HEK293 (cell line): Measurements from ENCODE around the gene WFS1.

Experiments
- CTCF ChIA-PET: fragments of 350-600 bp; formaldehyde crosslinking; extraction: SDS; loops from one replicate; lab custom pipeline; 2021; ENCODE audit warnings: antibody characterized with exemption; lab: Yijun Ruan, JAX
- POLR2A ChIA-PET: fragments of 300-600 bp; formaldehyde crosslinking; extraction: SDS; loops from one replicate; lab custom pipeline; 2020; ENCODE audit warnings: antibody characterized with exemption, inconsistent platforms; lab: Yijun Ruan, JAX
- H3K27ac ChIP-seq: fragments of 200-500 bp; sonication (Bioruptor generic); 2 replicates; pipeline ENCODE4 v1.5.1; 2014; ENCODE audit warnings: low read depth, low read length, control low read depth, inconsistent platforms; ENCODE audit errors: extremely low read depth
- H3K36me3 ChIP-seq, 2 experiments: fragments of 200-500 bp in 1 of 2; sonication (Bioruptor generic) in 1 of 2; 1 replicate in 1 of 2; 2 replicates in 1 of 2; pipeline ENCODE4 v1.5.1; 2014 to 2017; ENCODE audit warnings: inconsistent platforms in 2 of 2, low read length in 2 of 2; ENCODE audit not compliant: control insufficient read depth in 2 of 2, insufficient read depth in 1 of 2
- H3K4me1 ChIP-seq: fragments of 200-500 bp; sonication (Bioruptor generic); 2 replicates; pipeline ENCODE4 v1.5.1; 2014; ENCODE audit warnings: mild to moderate bottlenecking, low read length, inconsistent platforms; ENCODE audit not compliant: control insufficient read depth, insufficient read depth
- H3K4me3 ChIP-seq: 2 replicates; pipeline ENCODE4 v1.5.1; 2011; ENCODE audit warnings: low read depth, mild to moderate bottlenecking, control low read depth, low read length, moderate library complexity
- H3K9me3 ChIP-seq: fragments of 200-500 bp; sonication (Bioruptor generic); 2 replicates; pipeline ENCODE4 v1.5.1; 2014; ENCODE audit warnings: low read depth, low read length, inconsistent platforms; ENCODE audit not compliant: control insufficient read depth, insufficient read depth
- BCL11A ChIP-seq: fragments of 450-650 bp; formaldehyde crosslinking; IDR thresholded peaks from 2 replicates; pipeline ENCODE4 v1.5.1; 2016; ENCODE audit warnings: low read depth, missing biosample characterization, missing genetic modification characterization
- OVOL3 ChIP-seq: fragments of 450-650 bp; formaldehyde crosslinking; IDR thresholded peaks from 2 replicates; pipeline ENCODE4 v1.5.1; 2016; ENCODE audit warnings: missing biosample characterization, missing genetic modification characterization
- SALL2 ChIP-seq: fragments of 450-650 bp; formaldehyde crosslinking; IDR thresholded peaks from 2 replicates; pipeline ENCODE4 v1.5.0; 2017; ENCODE audit warnings: missing biosample characterization, mild to moderate bottlenecking, missing genetic modification characterization, borderline replicate concordance
- SP7 ChIP-seq: fragments of 450-650 bp; formaldehyde crosslinking; IDR thresholded peaks from 2 replicates; pipeline ENCODE4 v1.5.1; 2016; ENCODE audit warnings: missing biosample characterization, missing genetic modification characterization
- ZFP41 ChIP-seq: fragments of 450-650 bp; formaldehyde crosslinking; IDR thresholded peaks from 2 replicates; pipeline ENCODE4 v1.5.1; 2016; ENCODE audit warnings: missing biosample characterization, missing genetic modification characterization, borderline replicate concordance
- ZNF132 ChIP-seq: fragments of 450-650 bp; formaldehyde crosslinking; IDR thresholded peaks from 2 replicates; pipeline ENCODE4 v1.5.1; 2017; ENCODE audit warnings: missing biosample characterization, missing genetic modification characterization, borderline replicate concordance
- ZNF157 ChIP-seq: fragments of 450-650 bp; formaldehyde crosslinking; IDR thresholded peaks from 2 replicates; pipeline ENCODE4 v1.5.1; 2016; ENCODE audit warnings: missing biosample characterization, missing genetic modification characterization
- ZNF19 ChIP-seq: fragments of 450-650 bp; formaldehyde crosslinking; IDR thresholded peaks from 2 replicates; pipeline ENCODE4; 2016; ENCODE audit warnings: missing biosample characterization, missing genetic modification characterization, low read depth
- ZNF423 ChIP-seq: fragments of 450-650 bp; formaldehyde crosslinking; IDR thresholded peaks from 2 replicates; pipeline ENCODE4 v1.5.1; 2016; ENCODE audit warnings: missing biosample characterization, missing genetic modification characterization
- ZNF510 ChIP-seq: fragments of 450-650 bp; formaldehyde crosslinking; IDR thresholded peaks from 2 replicates; pipeline ENCODE4 v1.5.1; 2018; ENCODE audit warnings: mild to moderate bottlenecking, missing genetic modification characterization, missing biosample characterization; ENCODE audit not compliant: insufficient replicate concordance
- ZNF560 ChIP-seq: fragments of 450-650 bp; formaldehyde crosslinking; IDR thresholded peaks from 2 replicates; pipeline ENCODE4 v1.5.1; 2017; ENCODE audit warnings: missing biosample characterization, missing genetic modification characterization, borderline replicate concordance
- ZNF621 ChIP-seq: fragments of 450-650 bp; formaldehyde crosslinking; IDR thresholded peaks from 2 replicates; pipeline ENCODE4 v1.5.1; 2017; ENCODE audit warnings: missing biosample characterization, missing genetic modification characterization
- ZNF664 ChIP-seq: fragments of 450-650 bp; formaldehyde crosslinking; IDR thresholded peaks from 2 replicates; pipeline ENCODE4 v1.5.1; 2016; ENCODE audit warnings: missing biosample characterization, missing genetic modification characterization
- ZNF701 ChIP-seq: fragments of 450-650 bp; formaldehyde crosslinking; IDR thresholded peaks from 2 replicates; pipeline ENCODE4 v1.5.1; 2016; ENCODE audit warnings: missing biosample characterization, missing genetic modification characterization
- ZNF76 ChIP-seq: fragments of 450-650 bp; formaldehyde crosslinking; IDR thresholded peaks from 2 replicates; pipeline ENCODE4; 2016; ENCODE audit warnings: low read depth, missing biosample characterization, missing genetic modification characterization, borderline replicate concordance
- TF ChIP-seq, protein P1 (sequence below): fragments of 450-650 bp; formaldehyde crosslinking; IDR thresholded peaks from 2 replicates; pipeline ENCODE4 v1.5.1; 2016; ENCODE audit warnings: missing biosample characterization, missing genetic modification characterization
- TF ChIP-seq, protein P2 (sequence below): fragments of 450-650 bp; formaldehyde crosslinking; IDR thresholded peaks from 2 replicates; pipeline ENCODE4 v1.5.1; 2016; ENCODE audit warnings: missing biosample characterization, missing genetic modification characterization
- TF ChIP-seq, protein P3 (sequence below): IDR thresholded peaks from 2 replicates; pipeline ENCODE4 v1.6.1; 2011; ENCODE audit warnings: mild to moderate bottlenecking, low read depth, low read length, borderline replicate concordance
- TF ChIP-seq, protein P4 (sequence below): fragments of 450-650 bp; formaldehyde crosslinking; IDR thresholded peaks from 2 replicates; pipeline ENCODE4 v1.5.1; 2016; ENCODE audit warnings: missing biosample characterization, missing genetic modification characterization
- TF ChIP-seq, protein P5 (sequence below): fragments of 450-650 bp; formaldehyde crosslinking; IDR thresholded peaks from 2 replicates; pipeline ENCODE4 v1.5.1; 2016; ENCODE audit warnings: missing biosample characterization, missing genetic modification characterization

Gene WFS1

DNA sequence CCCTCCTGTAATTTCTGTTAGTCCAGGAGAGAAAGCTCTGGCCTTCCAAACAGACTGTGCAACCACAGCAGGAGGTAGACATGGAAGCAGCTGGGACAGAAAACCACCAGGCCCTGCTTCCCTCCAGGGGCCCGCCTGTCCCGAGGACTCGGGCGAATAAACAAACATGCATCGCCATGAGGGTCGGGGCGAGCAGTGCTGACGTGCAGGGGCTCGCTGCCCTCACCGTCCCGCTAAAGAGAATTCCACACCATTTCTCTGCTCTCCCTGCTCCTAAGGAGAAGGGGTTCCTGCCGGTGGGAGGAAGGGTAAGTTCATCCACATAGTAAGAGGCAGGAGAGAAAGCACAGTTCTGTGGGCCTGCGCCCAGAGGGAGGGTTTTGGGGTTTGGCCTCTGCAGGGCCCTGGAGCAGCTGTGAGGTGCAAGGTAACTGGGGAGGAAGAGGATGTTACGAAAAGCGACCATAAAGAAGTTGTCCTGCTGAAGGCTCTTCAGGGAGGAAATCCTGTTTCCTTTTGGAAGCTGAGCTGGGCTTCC is 54.9 kb downstream of the WFS1 start:
- H3K36me3 ChIP-seq: peaks cover 0 to 37% of the 10 kb centered on the region in 2 experiments; a peak in 1 of 3 replicates
- H3K27ac ChIP-seq: no peak overlapping the region
- no peak overlapping the region for H3K4me3 ChIP-seq
- TF ChIP-seq ZNF19 (tag by site-specific recombination) (no peak), ZNF157 (tag by site-specific recombination) (no peak), ZNF701 (tag by site-specific recombination) (no peak), OVOL3 (no peak), ZNF132 (tag by site-specific recombination) (no peak), ZNF423 (tag by site-specific recombination) (no peak), ZNF560 (tag by site-specific recombination) (no peak), ZNF510 (tag by site-specific recombination) (no peak), ZNF664 (no peak), ZFP41 (tag by site-specific recombination) (no peak), SP7 (no peak), ZNF76 (tag by site-specific recombination) (no peak), ZNF621 (tag by site-specific recombination) (no peak), BCL11A (tag by site-specific recombination) (no peak), SALL2 (tag by site-specific recombination) (no peak)
- TF ChIP-seq, protein P1, sequence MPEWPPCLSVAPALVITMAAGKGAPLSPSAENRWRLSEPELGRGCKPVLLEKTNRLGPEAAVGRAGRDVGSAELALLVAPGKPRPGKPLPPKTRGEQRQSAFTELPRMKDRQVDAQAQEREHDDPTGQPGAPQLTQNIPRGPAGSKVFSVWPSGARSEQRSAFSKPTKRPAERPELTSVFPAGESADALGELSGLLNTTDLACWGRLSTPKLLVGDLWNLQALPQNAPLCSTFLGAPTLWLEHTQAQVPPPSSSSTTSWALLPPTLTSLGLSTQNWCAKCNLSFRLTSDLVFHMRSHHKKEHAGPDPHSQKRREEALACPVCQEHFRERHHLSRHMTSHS: no peak
- TF ChIP-seq, protein P2, sequence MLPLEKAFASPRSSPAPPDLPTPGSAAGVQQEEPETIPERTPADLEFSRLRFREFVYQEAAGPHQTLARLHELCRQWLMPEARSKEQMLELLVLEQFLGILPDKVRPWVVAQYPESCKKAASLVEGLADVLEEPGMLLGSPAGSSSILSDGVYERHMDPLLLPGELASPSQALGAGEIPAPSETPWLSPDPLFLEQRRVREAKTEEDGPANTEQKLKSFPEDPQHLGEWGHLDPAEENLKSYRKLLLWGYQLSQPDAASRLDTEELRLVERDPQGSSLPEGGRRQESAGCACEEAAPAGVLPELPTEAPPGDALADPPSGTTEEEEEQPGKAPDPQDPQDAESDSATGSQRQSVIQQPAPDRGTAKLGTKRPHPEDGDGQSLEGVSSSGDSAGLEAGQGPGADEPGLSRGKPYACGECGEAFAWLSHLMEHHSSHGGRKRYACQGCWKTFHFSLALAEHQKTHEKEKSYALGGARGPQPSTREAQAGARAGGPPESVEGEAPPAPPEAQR (tag by site-specific recombination): no peak
- TF ChIP-seq, protein P3, sequence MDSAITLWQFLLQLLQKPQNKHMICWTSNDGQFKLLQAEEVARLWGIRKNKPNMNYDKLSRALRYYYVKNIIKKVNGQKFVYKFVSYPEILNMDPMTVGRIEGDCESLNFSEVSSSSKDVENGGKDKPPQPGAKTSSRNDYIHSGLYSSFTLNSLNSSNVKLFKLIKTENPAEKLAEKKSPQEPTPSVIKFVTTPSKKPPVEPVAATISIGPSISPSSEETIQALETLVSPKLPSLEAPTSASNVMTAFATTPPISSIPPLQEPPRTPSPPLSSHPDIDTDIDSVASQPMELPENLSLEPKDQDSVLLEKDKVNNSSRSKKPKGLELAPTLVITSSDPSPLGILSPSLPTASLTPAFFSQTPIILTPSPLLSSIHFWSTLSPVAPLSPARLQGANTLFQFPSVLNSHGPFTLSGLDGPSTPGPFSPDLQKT: no peak
- TF ChIP-seq, protein P4, sequence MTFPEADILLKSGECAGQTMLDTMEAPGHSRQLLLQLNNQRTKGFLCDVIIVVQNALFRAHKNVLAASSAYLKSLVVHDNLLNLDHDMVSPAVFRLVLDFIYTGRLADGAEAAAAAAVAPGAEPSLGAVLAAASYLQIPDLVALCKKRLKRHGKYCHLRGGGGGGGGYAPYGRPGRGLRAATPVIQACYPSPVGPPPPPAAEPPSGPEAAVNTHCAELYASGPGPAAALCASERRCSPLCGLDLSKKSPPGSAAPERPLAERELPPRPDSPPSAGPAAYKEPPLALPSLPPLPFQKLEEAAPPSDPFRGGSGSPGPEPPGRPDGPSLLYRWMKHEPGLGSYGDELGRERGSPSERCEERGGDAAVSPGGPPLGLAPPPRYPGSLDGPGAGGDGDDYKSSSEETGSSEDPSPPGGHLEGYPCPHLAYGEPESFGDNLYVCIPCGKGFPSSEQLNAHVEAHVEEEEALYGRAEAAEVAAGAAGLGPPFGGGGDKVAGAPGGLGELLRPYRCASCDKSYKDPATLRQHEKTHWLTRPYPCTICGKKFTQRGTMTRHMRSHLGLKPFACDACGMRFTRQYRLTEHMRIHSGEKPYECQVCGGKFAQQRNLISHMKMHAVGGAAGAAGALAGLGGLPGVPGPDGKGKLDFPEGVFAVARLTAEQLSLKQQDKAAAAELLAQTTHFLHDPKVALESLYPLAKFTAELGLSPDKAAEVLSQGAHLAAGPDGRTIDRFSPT (tag by site-specific recombination): no peak
- TF ChIP-seq, protein P5, sequence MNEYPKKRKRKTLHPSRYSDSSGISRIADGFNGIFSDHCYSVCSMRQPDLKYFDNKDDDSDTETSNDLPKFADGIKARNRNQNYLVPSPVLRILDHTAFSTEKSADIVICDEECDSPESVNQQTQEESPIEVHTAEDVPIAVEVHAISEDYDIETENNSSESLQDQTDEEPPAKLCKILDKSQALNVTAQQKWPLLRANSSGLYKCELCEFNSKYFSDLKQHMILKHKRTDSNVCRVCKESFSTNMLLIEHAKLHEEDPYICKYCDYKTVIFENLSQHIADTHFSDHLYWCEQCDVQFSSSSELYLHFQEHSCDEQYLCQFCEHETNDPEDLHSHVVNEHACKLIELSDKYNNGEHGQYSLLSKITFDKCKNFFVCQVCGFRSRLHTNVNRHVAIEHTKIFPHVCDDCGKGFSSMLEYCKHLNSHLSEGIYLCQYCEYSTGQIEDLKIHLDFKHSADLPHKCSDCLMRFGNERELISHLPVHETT: no peak
- POLR2A ChIA-PET: no interaction called here
- no peaks in the 10 kb centered on the region for H3K4me1 ChIP-seq
- H3K9me3 ChIP-seq: no peaks in the 10 kb centered on the region
- CTCF ChIA-PET: interaction anchor here (0.5 to 11.3 kb wide), 3 partner anchors 28 to 1502 kb away, joined by 4 to 203 read pairs (median 4); no protein-coding TSS in a partner anchor
